GM21737 (cell line): ENCODE data around the gene MRPS2.
"Not testable (repeated sequence)": the region's sequence is repeated elsewhere in the genome, so short reads cannot be mapped to it uniquely, and the experiment has no call there.

ENCODE experiments used
- ATAC-seq: cut with Tn5 transposase; IDR thresholded peaks from one replicate; pipeline ENCODE4 v1.9.1; 2021; ENCODE audit warnings: mild to moderate bottlenecking, moderate library complexity; ENCODE audit not compliant: unreplicated experiment

MRPS2 gene

DNA sequence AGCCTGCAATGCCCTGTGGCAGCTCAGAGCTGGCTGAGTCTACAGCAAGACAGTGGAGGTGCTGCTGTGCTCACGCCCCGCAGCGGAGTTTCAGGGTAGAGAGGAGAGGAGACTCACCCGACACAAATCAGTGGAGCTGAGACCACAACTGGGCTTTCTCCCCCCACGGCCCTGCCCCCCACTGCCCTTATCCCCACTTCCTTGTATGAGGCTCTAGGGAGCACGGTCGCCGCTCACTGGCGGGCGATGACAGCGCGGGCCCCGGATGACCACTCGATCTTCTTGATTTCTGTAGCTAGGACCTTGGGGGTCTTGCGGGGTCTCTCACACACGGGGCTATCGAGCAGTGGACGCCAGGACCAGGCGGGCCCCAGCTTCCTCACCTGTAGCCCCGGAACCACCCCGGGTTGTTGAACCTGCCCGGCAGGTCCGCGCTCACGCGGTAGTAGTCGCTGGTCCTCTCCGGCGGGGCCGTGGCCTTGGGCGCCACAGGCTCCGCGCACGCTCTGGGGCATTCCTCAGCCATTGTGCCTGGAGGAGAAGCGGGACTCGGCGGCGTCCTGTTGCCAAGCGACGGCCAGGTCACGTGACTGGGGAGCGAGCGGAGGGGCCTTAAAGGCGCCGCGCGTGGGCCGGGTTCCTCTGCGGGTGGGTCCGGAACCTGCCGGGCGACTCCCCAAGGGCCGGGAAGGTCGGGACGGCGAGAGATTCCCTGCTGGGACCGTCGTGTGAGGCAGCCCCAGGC, 984 bp upstream of the MRPS2 start:
- peak; percentile 43 for ATAC-seq

- no peak for ATAC-seq
These were observed 384 bp upstream of the MRPS2 start for GRCh38 chr9:135500071-135500524.

DNA sequence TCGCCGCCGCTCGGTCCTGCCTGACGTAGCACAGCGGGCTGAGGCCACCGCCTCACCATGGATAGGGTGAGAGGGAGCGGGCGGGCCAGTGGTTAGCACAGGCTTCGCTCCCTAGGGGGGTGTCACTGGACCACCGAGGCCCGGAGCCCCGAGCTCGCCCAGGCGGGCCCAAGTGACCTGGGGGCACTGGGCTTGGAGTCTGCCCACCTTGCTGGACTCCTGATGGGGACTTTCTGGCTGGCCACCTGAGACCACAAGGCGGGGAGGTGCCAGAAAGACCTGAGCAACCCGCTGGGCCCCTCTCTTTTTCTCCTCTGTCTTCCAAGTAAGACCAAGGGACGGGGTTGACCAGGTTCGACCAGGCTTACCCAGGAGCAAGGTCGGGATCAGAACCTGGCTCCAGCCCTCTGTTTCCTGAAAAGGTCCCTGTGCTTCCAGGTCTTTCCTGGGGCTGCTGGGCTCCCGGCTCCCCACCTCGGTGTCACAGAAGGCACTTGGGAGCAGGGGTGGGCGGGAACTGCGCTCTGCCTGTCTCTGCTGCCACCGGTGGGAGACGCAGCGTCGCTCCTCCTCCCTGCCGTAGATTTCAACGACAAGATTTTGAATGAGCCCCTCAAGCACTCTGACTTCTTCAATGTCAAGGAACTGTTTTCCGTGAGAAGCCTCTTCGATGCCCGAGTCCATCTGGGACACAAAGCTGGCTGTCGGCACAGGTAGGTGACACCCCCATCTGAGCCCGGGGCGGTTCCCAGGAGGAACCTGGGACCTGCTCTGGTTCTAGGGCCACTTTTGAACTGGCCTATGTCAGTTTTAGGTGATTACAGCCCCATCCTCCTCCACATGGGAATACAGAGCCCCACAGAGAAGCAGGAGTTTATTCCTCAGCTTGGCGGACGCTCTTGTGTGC, 1.0 kb downstream of the MRPS2 start:
- peak; percentile 34 for ATAC-seq

DNA sequence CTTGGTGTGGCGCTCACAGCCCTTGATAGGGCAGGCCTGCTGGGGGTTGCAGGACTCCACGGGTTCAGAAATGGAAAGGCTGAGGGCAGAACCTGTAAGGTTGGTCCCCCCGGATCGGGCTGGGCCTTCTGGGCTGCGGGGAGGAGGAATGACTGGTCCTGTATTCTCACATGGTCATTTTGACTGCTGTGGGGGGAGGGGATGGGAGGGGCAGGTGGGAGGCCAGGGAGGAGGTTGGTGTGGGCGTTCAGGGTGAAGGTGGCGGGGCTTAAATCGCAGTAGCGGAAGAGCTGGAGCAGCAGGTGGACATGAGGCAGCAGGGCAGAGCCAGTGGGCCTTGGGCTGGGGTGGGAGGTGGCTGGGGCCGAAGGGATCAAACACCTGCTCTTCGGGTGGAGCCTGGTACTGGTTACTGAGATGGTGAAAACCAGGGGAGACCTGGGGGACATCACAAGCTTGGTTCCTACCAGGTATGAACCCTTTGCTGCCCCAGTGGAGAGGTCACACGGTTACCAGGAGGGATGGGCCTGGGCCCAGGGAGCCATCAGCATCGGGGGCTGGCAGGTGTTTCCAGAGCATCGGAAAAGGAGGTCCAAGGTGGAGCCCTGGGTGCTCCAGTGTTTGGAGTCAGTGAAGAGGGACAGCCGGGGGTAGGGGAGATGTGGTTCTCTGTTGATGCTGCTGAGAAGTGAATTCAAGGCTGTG, 1.8 kb downstream of the MRPS2 start:
- ATAC-seq = no peak

DNA sequence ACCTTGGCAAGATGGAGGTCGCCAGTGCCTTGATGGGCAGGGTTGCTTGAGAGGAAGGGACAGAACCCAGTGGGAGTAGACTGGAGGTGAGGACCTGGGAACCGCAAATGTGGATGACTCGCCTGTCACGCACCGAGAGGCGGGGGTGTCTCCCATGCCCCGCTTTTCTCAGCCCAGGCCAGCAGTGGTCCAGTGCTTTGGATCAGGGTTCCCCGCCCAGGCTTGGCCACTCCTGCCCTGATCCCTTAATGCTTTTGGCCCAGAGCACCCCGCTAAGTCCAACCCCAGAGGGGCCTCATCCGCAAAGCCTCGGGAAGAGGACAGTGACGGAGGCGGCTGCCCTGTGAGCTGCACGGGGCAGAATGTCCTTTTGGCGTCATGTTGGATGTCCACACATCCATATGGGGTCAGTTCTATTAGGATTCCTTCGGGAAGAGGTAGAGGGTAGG, 2.4 kb downstream of the MRPS2 start:
- no peak for ATAC-seq

- ATAC-seq = no peak
These were observed 3.1 kb downstream of the MRPS2 start for GRCh38 chr9:135503371-135504261.

- no peak for ATAC-seq
These were observed 4.1 kb downstream of the MRPS2 start for GRCh38 chr9:135504262-135505243.

DNA sequence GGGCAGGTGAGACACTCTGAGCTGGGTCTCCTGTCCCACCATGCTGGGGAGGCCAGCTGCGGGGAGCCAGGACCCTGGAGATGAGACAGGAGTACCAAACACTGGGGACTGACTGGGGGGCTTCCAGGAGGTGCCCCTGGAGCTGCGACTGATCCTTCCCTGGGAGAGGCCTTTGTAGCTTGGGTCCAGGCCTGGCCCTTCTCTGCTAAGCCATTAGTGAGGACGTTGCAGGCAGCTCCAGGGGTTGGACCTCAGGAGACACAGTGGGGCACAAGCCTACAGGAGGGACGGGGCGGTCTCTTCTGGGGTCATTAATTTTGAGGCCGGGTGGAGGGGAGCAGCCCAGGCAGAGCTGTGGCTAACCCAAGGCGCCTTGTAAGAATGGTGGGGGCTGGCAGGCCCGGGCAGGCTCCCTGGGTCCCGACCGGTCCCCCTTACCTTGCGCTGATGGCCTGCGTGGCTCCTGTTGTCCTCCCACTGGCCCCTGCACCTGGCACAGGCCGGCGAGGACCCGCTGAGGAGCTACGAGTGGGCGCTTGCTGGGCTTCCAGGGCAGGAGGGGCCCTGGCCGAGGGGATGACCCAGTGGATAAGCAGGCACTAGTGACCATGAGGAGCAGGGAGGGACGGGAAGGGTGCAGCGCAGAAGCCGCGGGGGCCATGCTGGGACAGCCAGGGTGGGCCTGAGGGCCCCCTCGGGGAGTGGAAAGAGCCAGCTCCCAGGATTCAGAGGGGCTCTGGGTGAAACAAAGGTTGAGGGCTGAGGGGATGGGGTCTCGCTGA, 5.1 kb downstream of the MRPS2 start:
- ATAC-seq = no peak

DNA sequence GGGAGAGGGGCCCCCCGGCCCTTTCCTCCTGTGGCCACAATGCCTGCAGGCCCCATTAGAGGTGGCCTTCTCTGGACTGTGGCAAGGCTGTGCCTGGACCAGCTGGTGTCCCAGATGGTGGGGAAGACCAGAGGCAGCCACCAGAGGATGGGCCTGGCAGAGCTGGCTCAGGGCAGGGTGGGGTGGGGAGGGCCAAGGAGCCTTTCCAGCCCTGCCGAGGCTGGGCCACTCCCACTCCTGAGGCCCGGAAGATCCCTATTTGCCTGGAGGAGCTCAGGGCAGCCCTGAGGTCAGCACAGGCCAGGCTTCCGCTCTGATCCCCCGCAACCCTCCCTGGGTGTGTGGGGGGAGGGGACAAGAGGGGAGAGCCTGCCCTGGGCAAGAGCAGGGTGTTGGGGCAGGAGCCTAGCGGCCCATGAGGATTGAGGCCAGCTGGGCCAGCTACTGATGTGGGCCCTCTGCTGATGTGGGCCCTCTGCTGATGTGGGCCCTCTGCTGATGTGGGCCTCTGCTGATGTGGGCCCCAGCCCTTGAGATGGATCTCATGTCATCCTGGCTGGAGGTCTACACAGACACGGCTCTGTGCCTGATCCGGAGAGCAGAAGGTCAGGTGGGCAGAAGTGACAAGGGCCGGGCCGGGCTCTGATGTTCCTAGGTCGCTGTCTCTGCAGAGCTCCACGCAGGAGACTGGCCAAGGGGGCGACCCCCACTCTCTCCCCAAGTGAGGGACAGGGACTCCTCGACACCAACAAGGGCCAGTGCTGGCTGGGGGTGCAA, 6.0 kb downstream of the MRPS2 start:
- no peak for ATAC-seq

- ATAC-seq = no peak
These were observed 6.9 kb downstream of the MRPS2 start for GRCh38 chr9:135507104-135508035.

- ATAC-seq = no peak
These were observed 7.8 kb downstream of the MRPS2 start for GRCh38 chr9:135508211-135508820.

- no peak for ATAC-seq
These were observed 9.0 kb downstream of the MRPS2 start for GRCh38 chr9:135509458-135509857.

- ATAC-seq = no peak
These were observed 11.7 kb downstream of the MRPS2 start for GRCh38 chr9:135512241-135512603.

GRCh38 chr9:135512904-135513303, 12.4 kb downstream of the MRPS2 start:
- no peak for ATAC-seq

DNA sequence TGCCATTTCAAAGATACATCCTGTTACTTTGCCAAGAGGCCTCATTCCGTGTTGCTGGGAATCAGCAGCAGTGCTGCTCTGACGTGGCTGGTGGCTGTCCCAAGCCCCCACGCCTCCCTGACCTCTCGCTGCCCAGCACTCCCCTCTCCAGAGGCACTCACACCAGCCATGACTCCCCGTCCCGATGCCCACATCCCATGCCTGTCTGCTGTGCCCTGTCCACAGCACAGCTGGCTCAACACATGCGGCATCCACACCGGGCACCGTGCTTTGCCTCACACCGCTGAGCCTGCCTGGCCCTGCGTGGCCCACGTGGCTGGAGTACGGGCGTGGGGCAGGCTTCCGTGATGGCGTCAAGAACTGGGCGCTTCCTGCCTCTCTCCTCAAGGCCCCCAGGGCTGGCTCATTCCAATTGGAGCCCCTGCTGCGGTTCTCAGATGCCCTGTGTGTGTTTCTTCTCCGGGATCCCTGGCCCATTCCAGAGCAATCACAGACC, 12.9 kb downstream of the MRPS2 start:
- no peak for ATAC-seq

DNA sequence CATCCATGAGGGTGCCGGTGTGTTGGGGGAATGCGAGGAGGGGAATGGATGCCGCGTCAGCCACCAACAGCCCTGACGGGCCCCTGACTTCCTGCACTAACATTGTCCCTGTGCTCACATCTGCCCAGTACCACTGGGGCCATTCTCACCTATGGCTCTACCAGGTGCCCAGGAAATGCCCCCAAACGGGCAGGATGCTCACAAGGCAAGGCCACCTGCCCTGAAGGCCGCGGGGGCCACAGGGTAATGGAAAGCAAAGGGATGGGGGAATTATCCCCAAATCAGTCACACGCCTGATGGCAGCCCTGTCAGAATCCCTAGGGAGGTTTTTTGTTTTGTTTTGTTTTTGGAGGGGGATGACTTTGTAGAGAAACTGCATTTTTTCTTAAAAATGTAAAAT, 13.4 kb downstream of the MRPS2 start:
- ATAC-seq = not testable (repeated sequence)
